ENCODE data around the gene SLC35E4.

DNA sequence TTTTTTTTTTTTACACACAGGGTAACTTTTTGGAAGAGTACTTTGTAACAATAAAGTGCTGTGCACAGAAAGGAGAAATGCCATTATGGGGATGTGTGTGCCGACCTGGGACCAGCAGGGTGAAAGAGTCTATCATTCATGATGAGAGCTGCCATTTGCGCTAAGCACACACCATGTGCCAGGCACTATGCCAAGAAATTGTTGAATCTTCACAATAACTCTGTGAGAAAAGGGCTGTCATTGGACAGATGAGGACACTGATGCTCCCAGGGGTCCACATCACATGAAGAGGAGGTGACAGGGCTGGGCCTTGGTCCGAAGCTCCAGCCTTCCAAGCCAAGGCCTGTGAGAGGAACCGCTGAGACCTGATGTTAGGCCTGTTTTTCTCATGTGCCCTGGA, 26.5 kb downstream of the SLC35E4 start:
- TF ChIP-seq, protein P1, sequence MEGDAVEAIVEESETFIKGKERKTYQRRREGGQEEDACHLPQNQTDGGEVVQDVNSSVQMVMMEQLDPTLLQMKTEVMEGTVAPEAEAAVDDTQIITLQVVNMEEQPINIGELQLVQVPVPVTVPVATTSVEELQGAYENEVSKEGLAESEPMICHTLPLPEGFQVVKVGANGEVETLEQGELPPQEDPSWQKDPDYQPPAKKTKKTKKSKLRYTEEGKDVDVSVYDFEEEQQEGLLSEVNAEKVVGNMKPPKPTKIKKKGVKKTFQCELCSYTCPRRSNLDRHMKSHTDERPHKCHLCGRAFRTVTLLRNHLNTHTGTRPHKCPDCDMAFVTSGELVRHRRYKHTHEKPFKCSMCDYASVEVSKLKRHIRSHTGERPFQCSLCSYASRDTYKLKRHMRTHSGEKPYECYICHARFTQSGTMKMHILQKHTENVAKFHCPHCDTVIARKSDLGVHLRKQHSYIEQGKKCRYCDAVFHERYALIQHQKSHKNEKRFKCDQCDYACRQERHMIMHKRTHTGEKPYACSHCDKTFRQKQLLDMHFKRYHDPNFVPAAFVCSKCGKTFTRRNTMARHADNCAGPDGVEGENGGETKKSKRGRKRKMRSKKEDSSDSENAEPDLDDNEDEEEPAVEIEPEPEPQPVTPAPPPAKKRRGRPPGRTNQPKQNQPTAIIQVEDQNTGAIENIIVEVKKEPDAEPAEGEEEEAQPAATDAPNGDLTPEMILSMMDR (IDR thresholded peaks at IDR 0.05) = no peak
- no peak for TF ChIP-seq POLR2A (IDR thresholded peaks at IDR 0.05)

All from body of pancreas (tissue), 4 donors.